Lung (tissue), 12 donors: ENCODE results near the gene KCNMA1. TPM values are rescaled to one million over a fixed set of nuclear protein-coding genes. Genes with fewer than 3 reads are reported as not detected.

Experiments
- ATAC-seq: fragments of 200-7000 bp; cut with Tn5 transposase; one replicate; pipeline ENCODE4 v1.9.1; 2020; ENCODE audit warnings: moderate number of reproducible peaks; ENCODE audit not compliant: insufficient read depth, low FRiP score
- DNase-seq, 3 donors: peaks; one replicate each; pipeline ENCODE4 v3.0.0-alpha.2; 2013 to 2017
- H3K27ac ChIP-seq, 2 donors: one replicate each; pipeline ENCODE4 v1.5.1; 2013; ENCODE audit warnings: mild to moderate bottlenecking in 2 of 2, moderate library complexity in 2 of 2, control low read depth in 1 of 2, inconsistent platforms in 1 of 2, low read depth in 1 of 2, low read length in 1 of 2
- H3K27me3 ChIP-seq, 3 donors: one replicate each; pipeline ENCODE4 v1.5.1; 2013; ENCODE audit warnings: low read length in 2 of 3; ENCODE audit not compliant: control insufficient read depth in 3 of 3, insufficient read depth in 3 of 3
- H3K36me3 ChIP-seq, 4 donors: one replicate each; pipeline ENCODE4 v1.5.1; 2013; ENCODE audit warnings: low read length in 4 of 4, mild to moderate bottlenecking in 1 of 4, moderate library complexity in 1 of 4; ENCODE audit not compliant: control insufficient read depth in 4 of 4, insufficient read depth in 4 of 4
- H3K4me1 ChIP-seq, 5 donors: one replicate each; pipeline ENCODE4 v1.5.1; 2013; ENCODE audit warnings: low read length in 5 of 5, mild to moderate bottlenecking in 2 of 5, moderate library complexity in 1 of 5; ENCODE audit not compliant: control insufficient read depth in 5 of 5, insufficient read depth in 5 of 5
- H3K4me3 ChIP-seq: one replicate; pipeline ENCODE4 v1.5.1; 2013; ENCODE audit warnings: mild to moderate bottlenecking, control low read depth, moderate library complexity
- H3K9ac ChIP-seq, 2 donors: one replicate each; pipeline ENCODE4 v1.5.1; 2013; ENCODE audit warnings: low read length in 2 of 2, control low read depth in 1 of 2; ENCODE audit not compliant: insufficient read depth in 1 of 2
- H3K9me3 ChIP-seq, 4 donors: one replicate each; pipeline ENCODE4 v1.5.1; 2013; ENCODE audit warnings: low read length in 3 of 4, mild to moderate bottlenecking in 1 of 4, moderate library complexity in 1 of 4; ENCODE audit not compliant: control insufficient read depth in 4 of 4, insufficient read depth in 3 of 4
- CTCF ChIP-seq: IDR thresholded peaks from 2 replicates; pipeline ENCODE4 v1.5.1; 2012; ENCODE audit warnings: mild to moderate bottlenecking; ENCODE audit errors: control extremely low read depth, extremely low read depth
- WGBS, 2 donors: extraction: QIAGEN DNeasy Blood & Tissue Kit; methylation state at CpG; one replicate each; pipeline ENCODE4 v1.1.7; 2013; 5-methylcytosine and 5-hydroxymethylcytosine counted together
- polyA plus RNA-seq, 2 donors: library from polyadenylated mRNA; stranded (reverse); fragments of 200-250 nt; gene quantifications; one replicate each; pipeline ENCODE4 v1.2.1, GENCODE V29; 2013
- total RNA-seq, 2 donors: library from RNA; depleted of rRNA in 1 of 2; stranded (reverse); fragments of >200 nt in 1 of 2; gene quantifications; one replicate each; pipeline ENCODE4 v1.2.1, GENCODE V29; 2014 to 2021
- donor health status: control.
- donor health status: control.
- donor health status: Bipolar disorder and iron deficiency.
- donor health status: healthy.
- donor health status: DM: yes; HTN: yes; CAD: no.

Gene KCNMA1
- total and polyA plus RNA-seq, 4 donors, result 3.8 to 13.0 (median 5.5) TPM

- no peaks in the 10 kb centered on the region for H3K36me3 ChIP-seq
- H3K27ac ChIP-seq, result no peak overlapping the region
- ATAC-seq, result no peak
- H3K4me3 ChIP-seq, result no peak overlapping the region
- no peak overlapping the region for H3K9ac ChIP-seq
- H3K27me3 ChIP-seq, result peaks cover 0 to 8% (median 7%) of the 10 kb centered on the region in 3 donors
- no peak for TF ChIP-seq CTCF
- peaks cover 0 to 2% (median 0%) of the 10 kb centered on the region in 4 donors for H3K9me3 ChIP-seq
- H3K4me1 ChIP-seq, result no peaks in the 10 kb centered on the region
- DNase-seq, result peak in 1 of 3 donors; percentile 16
- 63 to 74% methylated on average over 4 of the region's 4 CpGs for WGBS, 2 donors
Observed at GRCh38 chr10:77279207-77279606, 358.4 kb downstream of the KCNMA1 start.

- no peak for DNase-seq
- WGBS, 2 donors, result 58 to 60% methylated on average over 5 of the region's 5 CpGs
- H3K9ac ChIP-seq, result no peak overlapping the region
- peaks cover 0 to 3% (median 0%) of the 10 kb centered on the region in 4 donors for H3K9me3 ChIP-seq
- no peak overlapping the region for H3K4me3 ChIP-seq
- no peaks in the 10 kb centered on the region for H3K4me1 ChIP-seq
- no peak for ATAC-seq
- H3K27ac ChIP-seq, result no peak overlapping the region
- TF ChIP-seq CTCF, result no peak
- H3K36me3 ChIP-seq, result no peaks in the 10 kb centered on the region
- H3K27me3 ChIP-seq, result peaks cover 0 to 16% (median 15%) of the 10 kb centered on the region in 3 donors
Observed at GRCh38 chr10:77274046-77274795, 363.4 kb downstream of the KCNMA1 start.

GRCh38 chr10:77269163-77269562, 368.4 kb downstream of the KCNMA1 start:
- Histone ChIP-seq H3K4me3 (no peak overlapping the region), H3K9me3 (peaks cover 0 to 3% (median 0%) of the 10 kb centered on the region in 4 donors), H3K36me3 (no peaks in the 10 kb centered on the region), H3K4me1 (no peaks in the 10 kb centered on the region), H3K9ac (no peak overlapping the region), H3K27me3 (peaks cover 0 to 12% (median 6%) of the 10 kb centered on the region in 3 donors), H3K27ac (no peak overlapping the region)
- TF ChIP-seq CTCF, result no peak
- no peak for ATAC-seq
- DNase-seq, result no peak
